Fibroblast of the aortic adventitia (primary cell): ENCODE data around the gene TBX2. TPM values are rescaled to one million over a fixed set of nuclear protein-coding genes. Genes with fewer than 3 reads are reported as not detected.

Experiments used
- DNase-seq: peaks from one replicate; pipeline ENCODE4 v3.0.0-alpha.2; 2010; ENCODE audit warnings: low read depth
- H3K4me3 ChIP-seq: 2 replicates; pipeline ENCODE4 v1.5.1; 2011; ENCODE audit warnings: low read depth, mild to moderate bottlenecking, control low read depth, low read length, moderate library complexity
- total RNA-seq: library from RNA; depleted of rRNA; stranded (reverse); fragments of >200 nt; gene quantifications from 2 replicates; pipeline ENCODE4 v1.2.3, GENCODE V29; 2012; ENCODE audit warnings: low replicate concordance
- TF ChIP-seq, protein P1 (sequence below): IDR thresholded peaks from 2 replicates; pipeline ENCODE4 v1.5.1; 2011; ENCODE audit warnings: mild to moderate bottlenecking, low read length, control low read depth, inconsistent platforms; ENCODE audit not compliant: insufficient read depth

TBX2 gene
- total RNA-seq, 1 donor: 20.8 TPM

DNA sequence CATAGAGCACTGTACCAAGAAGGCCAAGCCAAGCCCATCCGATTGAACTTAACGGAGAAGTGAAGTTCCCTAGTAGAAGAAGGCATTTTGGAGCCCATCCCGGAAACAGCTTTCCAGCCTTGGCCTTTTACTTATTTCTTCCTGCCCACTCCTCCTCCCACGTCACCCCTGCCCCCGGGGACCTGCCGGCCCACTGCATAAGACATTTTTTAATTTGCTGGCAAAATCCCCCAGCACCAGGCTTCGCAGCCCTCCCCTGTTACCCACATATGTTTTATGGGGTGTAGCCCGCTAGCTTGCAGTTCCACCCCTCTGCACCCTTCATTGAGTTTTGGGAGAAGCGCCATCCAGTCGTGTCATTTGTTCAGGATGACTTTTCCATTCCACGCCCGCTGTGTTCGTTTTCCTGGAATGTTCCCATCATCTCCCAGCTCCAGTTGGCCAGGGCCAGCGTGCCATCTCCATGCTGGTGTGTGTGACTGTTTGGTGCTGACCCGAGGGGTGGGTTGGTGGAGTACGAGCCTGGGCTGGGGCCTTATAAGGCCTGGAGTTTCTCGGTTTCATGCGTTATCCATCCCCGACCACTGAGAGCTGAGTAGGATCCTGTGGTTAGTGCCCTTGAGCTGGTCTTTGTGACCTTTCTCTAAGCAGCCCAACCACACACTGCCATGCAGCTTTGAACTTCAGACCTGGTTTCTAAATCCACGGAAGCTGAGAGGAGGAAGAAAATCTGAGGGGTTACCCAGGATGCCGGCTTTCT is 20.0 kb upstream of the TBX2 start:
- DNase-seq: no peak
- TF ChIP-seq, protein P1, sequence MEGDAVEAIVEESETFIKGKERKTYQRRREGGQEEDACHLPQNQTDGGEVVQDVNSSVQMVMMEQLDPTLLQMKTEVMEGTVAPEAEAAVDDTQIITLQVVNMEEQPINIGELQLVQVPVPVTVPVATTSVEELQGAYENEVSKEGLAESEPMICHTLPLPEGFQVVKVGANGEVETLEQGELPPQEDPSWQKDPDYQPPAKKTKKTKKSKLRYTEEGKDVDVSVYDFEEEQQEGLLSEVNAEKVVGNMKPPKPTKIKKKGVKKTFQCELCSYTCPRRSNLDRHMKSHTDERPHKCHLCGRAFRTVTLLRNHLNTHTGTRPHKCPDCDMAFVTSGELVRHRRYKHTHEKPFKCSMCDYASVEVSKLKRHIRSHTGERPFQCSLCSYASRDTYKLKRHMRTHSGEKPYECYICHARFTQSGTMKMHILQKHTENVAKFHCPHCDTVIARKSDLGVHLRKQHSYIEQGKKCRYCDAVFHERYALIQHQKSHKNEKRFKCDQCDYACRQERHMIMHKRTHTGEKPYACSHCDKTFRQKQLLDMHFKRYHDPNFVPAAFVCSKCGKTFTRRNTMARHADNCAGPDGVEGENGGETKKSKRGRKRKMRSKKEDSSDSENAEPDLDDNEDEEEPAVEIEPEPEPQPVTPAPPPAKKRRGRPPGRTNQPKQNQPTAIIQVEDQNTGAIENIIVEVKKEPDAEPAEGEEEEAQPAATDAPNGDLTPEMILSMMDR: no peak
- no peak overlapping the region for H3K4me3 ChIP-seq

DNA sequence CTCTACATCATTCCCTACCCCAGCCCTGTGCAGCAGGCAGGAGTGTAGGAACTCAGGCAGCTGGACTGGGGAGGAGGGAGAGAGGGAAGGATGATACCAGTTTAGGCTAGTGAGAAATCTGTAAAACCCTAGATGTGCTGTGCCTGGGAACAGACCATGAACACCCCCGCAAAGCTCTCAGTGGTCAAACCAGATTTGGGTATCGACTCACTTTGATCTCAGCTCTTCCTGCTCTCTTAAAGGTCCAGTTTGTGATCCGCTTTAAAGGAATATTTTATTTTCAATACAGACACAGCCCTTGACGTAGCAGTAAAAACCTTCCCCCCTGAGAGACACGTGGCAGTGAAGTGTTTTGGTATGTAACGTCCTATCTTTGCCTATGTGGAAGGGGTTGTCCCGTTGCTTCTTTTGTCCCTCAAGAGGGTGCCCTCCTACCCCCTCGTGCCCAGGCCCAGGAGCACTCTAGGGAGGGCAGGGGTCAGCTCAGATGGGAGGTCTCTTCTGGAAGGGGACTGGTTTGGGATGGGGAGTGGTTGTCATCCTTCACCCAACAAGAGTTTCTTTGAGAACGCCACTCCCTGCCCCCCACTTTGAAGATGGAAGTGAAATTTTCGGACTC is 19.3 kb upstream of the TBX2 start:
- H3K4me3 ChIP-seq: no peak overlapping the region
- TF ChIP-seq, protein P1: no peak
- DNase-seq: no peak

DNA sequence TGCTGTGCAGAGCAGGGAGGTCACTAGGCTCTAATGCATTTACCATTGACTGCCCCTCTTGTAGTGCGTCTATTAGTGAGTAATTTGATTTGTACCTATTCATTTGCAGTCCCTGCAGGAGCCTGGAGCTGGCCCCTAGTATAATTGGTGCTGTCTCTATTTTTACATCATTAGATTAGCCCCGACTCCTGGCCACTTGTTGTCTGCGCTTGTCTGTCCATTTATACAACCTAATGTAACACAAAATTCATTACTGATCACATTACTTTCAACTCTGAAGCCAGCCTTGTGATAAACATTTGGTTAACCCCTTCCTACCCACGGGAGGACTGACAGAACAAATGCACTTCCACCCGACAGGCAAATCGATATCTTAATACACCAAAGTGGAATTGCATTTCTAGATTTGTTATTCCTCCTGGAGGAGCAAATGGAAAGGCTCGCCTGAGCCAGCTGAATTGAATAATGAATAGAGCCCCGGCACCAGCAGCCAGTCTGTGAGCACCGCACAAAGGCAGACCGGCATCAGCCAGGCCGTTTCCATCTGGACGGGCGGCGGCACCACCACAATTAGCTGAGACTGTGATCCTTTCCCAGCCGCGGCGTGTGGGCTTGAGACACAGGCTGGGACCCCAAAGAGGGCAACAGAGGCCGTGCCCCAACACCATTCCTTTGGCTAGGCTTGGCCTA is 18.7 kb upstream of the TBX2 start:
- no peak overlapping the region for H3K4me3 ChIP-seq
- TF ChIP-seq, protein P1: no peak
- DNase-seq: no peak

DNA sequence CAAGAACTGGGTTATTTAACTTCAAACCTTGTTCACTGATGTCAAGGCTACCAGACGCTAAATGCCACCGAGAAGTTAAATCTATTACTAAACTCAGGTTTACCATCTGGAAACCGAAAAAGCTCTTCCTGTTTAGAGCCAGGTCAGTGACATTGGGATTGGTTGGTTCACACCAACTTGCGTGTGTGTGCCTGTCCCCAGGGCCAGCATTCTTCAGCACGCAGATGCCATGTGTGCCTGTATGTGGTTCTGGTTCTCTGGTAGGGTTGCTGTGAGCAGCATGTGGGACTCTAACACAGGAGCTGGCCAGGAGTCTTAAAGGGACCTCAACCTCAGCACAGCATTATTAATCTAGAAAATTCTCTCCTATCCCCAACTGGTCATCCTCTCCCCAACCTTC is 18.1 kb upstream of the TBX2 start:
- TF ChIP-seq, protein P1: no peak
- H3K4me3 ChIP-seq: no peak overlapping the region
- DNase-seq: no peak

DNA sequence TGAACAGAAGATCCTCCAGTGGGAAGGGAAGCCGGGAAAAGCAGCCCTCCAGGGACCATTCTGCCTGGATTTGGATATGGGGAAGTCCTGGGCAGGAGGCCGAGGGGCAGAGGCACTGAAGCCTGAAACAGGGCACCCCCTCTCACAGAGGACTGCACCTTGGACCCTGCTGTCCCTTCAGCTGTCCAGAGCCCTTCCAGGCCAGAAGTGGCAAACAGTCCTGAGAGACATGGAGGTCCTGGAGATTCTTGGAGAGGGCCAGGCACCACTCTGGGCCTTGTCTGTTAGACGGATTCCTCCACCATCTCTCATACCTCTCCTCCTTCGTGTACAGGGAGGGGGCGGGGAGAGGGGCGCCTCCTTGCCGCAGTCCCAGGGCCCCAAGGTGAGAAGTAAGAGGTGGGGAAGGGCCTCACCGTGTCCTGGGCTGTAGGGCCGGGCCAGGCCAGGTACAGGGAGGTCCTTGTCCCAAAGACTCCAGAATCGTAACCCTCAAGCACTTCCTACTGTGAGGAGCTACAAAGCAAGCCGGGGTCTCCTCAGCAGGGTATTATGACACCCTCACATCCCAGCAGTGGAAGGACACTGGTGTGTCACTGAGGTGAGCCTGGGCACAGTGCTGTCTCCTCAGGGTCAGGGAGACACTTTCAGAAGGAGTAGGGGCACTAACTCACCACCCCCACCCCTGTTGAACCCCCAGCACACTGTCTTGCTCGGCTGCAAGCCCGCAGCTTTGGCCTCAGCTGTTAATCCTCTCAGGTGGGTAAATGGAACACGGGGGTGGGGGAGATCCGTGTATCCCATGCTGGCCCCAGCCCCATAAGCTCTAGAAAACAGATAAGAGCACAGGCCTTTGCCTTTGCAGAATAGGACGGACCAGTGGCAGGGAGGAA is 16.6 kb upstream of the TBX2 start:
- DNase-seq: no peak
- H3K4me3 ChIP-seq: no peak overlapping the region
- TF ChIP-seq, protein P1: no peak

DNA sequence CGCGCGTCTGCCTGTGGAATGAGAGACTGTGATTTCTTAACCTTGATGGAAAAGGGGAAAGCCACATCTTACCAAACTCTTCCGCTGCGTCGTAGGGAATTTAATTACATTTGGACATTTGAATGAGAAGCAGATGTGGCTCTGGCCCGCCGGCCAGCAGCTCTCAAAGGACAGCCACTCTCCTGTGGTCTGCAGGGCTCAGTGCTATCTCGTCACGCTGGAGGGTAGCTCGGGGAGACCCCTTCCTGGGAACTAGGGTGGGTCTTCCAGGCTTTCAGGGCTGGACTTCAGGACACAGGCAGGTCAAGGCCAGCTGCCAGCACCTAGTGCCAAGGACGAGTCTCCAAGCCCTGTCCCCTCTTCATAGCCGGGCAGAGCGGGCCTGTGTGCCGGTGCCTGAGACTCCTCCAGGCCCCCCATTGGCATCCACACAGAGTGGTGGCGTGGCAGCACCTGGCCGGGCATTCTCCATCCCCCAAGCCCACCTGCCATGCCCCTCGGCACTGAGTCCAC is 15.9 kb upstream of the TBX2 start:
- DNase-seq: no peak
- H3K4me3 ChIP-seq: no peak overlapping the region
- TF ChIP-seq, protein P1: no peak
